Endothelial cell of umbilical vein (primary cell): Measurements from ENCODE around the gene NFATC4. TPM values are rescaled to one million over a fixed set of nuclear protein-coding genes. Genes with fewer than 3 reads are reported as not detected.
"Not testable (repeated sequence)": the region's sequence is repeated elsewhere in the genome, so short reads cannot be mapped to it uniquely, and the experiment has no call there.

Source experiments
- BruUV-seq: library from RNA; stranded (reverse); fragments of 400-500 nt; replicated peaks from 2 replicates; lab custom pipeline; 2021; lab: Mats Ljungman, UMichigan
- CTCF ChIA-PET: fragments of 300-600, 350-600 bp; sonication (Branson Sonifier 250); formaldehyde crosslinking; loops from one replicate; lab custom pipeline; 2021; ENCODE audit warnings: antibody characterized with exemption, inconsistent platforms; lab: Charles Lee
- POLR2A ChIA-PET: fragments of 300-600, 350-600 bp; sonication (Branson Sonifier 250); formaldehyde crosslinking; loops from one replicate; lab custom pipeline; 2021; ENCODE audit warnings: antibody characterized with exemption, inconsistent platforms; lab: Charles Lee
- DNase-seq: peaks from one replicate; pipeline ENCODE4 v3.0.0-alpha.2; 2011; ENCODE audit warnings: low read depth, low spot score
- FAIRE-seq: peaks from 2 replicates; lab custom pipeline; 2011; peaks lifted over from hg19 to GRCh38; lab: Jason Lieb, UNC
- H2AFZ ChIP-seq: 2 replicates; pipeline ENCODE4 v1.6.0; 2012; ENCODE audit warnings: low read depth, low read length, control low read depth, inconsistent platforms
- H3K27ac ChIP-seq: 2 replicates; pipeline ENCODE4 v1.5.1; 2011; ENCODE audit warnings: low read depth, mild to moderate bottlenecking, control low read depth, low read length, moderate library complexity; ENCODE audit not compliant: insufficient read depth
- H3K27me3 ChIP-seq, 2 experiments: 2 replicates each; pipeline versions ENCODE4 v1.6.0 to v1.6.1; 2011; ENCODE audit warnings: low read length in 2 of 2, mixed read lengths in 1 of 2; ENCODE audit not compliant: control insufficient read depth in 2 of 2, insufficient read depth in 2 of 2
- H3K36me3 ChIP-seq, 2 experiments: 2 replicates in 1 of 2; 3 replicates in 1 of 2; pipeline ENCODE4 v1.5.1; 2011; ENCODE audit warnings: low read length in 2 of 2, mild to moderate bottlenecking in 1 of 2, moderate library complexity in 1 of 2; ENCODE audit not compliant: control insufficient read depth in 2 of 2, insufficient read depth in 2 of 2; ENCODE audit errors: extremely low read depth in 1 of 2
- H3K4me1 ChIP-seq: 3 replicates; pipeline ENCODE4 v1.5.1; 2011; ENCODE audit warnings: mild to moderate bottlenecking, low read length; ENCODE audit not compliant: control insufficient read depth, insufficient read depth; ENCODE audit errors: extremely low read depth
- H3K4me2 ChIP-seq: 2 replicates; pipeline ENCODE4 v1.6.1; 2011; ENCODE audit warnings: low read length, control low read depth, mixed read lengths; ENCODE audit not compliant: insufficient read depth
- H3K4me3 ChIP-seq, 3 experiments: fragments of 200-600 bp in 1 of 3; sonication (generic), shearing (Covaris generic) in 1 of 3; replicated peaks in 1 of 3; 2 replicates each; pipeline ENCODE4 v1.5.1; 2011 to 2016; ENCODE audit warnings: control low read depth in 3 of 3, low read length in 3 of 3, mild to moderate bottlenecking in 2 of 3, inconsistent platforms in 1 of 3, low read depth in 1 of 3, moderate library complexity in 1 of 3; ENCODE audit not compliant: insufficient read depth in 1 of 3
- H3K79me2 ChIP-seq: 2 replicates; pipeline ENCODE4 v1.6.0; 2012; ENCODE audit warnings: low read length, inconsistent platforms; ENCODE audit not compliant: control insufficient read depth, insufficient read depth
- H3K9ac ChIP-seq: replicated peaks from 2 replicates; pipeline ENCODE3; 2011; ENCODE audit warnings: low read length, control low read depth; ENCODE audit not compliant: insufficient read depth; ENCODE audit errors: extremely low read depth
- H3K9me1 ChIP-seq: replicated peaks from 3 replicates; pipeline ENCODE4 v1.6.0; 2011; ENCODE audit warnings: mild to moderate bottlenecking, low read length; ENCODE audit not compliant: control insufficient read depth, insufficient read depth; ENCODE audit errors: extremely low read depth
- H3K9me3 ChIP-seq: replicated peaks from 2 replicates; pipeline ENCODE4 v1.5.1; 2012; ENCODE audit warnings: low read length, inconsistent platforms; ENCODE audit not compliant: control insufficient read depth, insufficient read depth
- H4K20me1 ChIP-seq: replicated peaks from 2 replicates; pipeline ENCODE3; 2011; ENCODE audit warnings: mild to moderate bottlenecking, low read length; ENCODE audit not compliant: control insufficient read depth, insufficient read depth; ENCODE audit errors: extremely low read depth
- CTCF ChIP-seq, 2 donors: IDR thresholded peaks; 1 replicate in 1 of 2; 2 replicates in 1 of 2; pipeline ENCODE4 v1.5.1; 2011; ENCODE audit warnings: low read length in 2 of 2, mild to moderate bottlenecking in 2 of 2, moderate library complexity in 2 of 2, control low read depth in 1 of 2, inconsistent platforms in 1 of 2, low read depth in 1 of 2; ENCODE audit not compliant: insufficient read depth in 1 of 2; ENCODE audit errors: extremely low read depth in 1 of 2
- EZH2 ChIP-seq: IDR thresholded peaks from 2 replicates; pipeline ENCODE4 v1.6.1; 2012; ENCODE audit warnings: borderline replicate concordance, low read depth, mild to moderate bottlenecking, moderate library complexity, low read length, inconsistent platforms; ENCODE audit not compliant: severe bottlenecking
- FOS ChIP-seq: IDR thresholded peaks from 2 replicates; pipeline ENCODE4 v1.6.1; 2011; ENCODE audit warnings: mild to moderate bottlenecking, low read length, moderate library complexity, borderline replicate concordance; ENCODE audit not compliant: insufficient read depth
- GATA2 ChIP-seq: IDR thresholded peaks from 2 replicates; pipeline ENCODE4 v1.7.0; 2011; ENCODE audit warnings: low read depth, mild to moderate bottlenecking, moderate library complexity, mixed read lengths, low read length; ENCODE audit not compliant: insufficient read length, insufficient read depth
- JUN ChIP-seq: IDR thresholded peaks from 2 replicates; pipeline ENCODE4 v1.6.1; 2011; ENCODE audit warnings: borderline replicate concordance, low read depth; ENCODE audit not compliant: insufficient read length, insufficient read depth
- MAX ChIP-seq: IDR thresholded peaks from 2 replicates; pipeline ENCODE4 v1.6.1; 2011; ENCODE audit not compliant: insufficient read depth, insufficient read length
- MYC ChIP-seq: IDR thresholded peaks from one replicate; pipeline ENCODE4 v1.6.1; 2011; ENCODE audit warnings: mild to moderate bottlenecking, low read depth, low read length
- POLR2A ChIP-seq: IDR thresholded peaks from 2 replicates; pipeline ENCODE4 v1.6.1; 2012; ENCODE audit warnings: low read depth, mild to moderate bottlenecking, control low read depth, low read length
- POLR2AphosphoS5 ChIP-seq: IDR thresholded peaks from 2 replicates; pipeline ENCODE4 v1.6.1; 2012; ENCODE audit warnings: low read depth, mild to moderate bottlenecking, control low read depth, low read length, moderate library complexity; ENCODE audit not compliant: insufficient read depth
- dilution Hi-C: fragments of 300-500 bp; cut with MboI; formaldehyde crosslinking; loops from one replicate; pipeline ENCODE4 v1.15.0; 2019; ENCODE audit warnings: low sequenced_read_pairs; ENCODE audit not compliant: extremely low pct_ligation_motif_present
- intact Hi-C: fragments of 100-400 bp; cut with micrococcal nuclease; formaldehyde crosslinking; loops from one replicate; pipeline ENCODE4 v1.10.0; 2022
- polyA plus RNA-seq, 4 experiments: library from polyadenylated mRNA; depleted of rRNA in 3 of 4; stranded (reverse) in 3 of 4; unstranded in 1 of 4; fragments of >200 nt; gene quantifications; 2 replicates each; pipeline versions ENCODE4 v1.2.1 to v1.2.3, GENCODE V29; 2011 to 2012; ENCODE audit warnings: missing spikeins in 1 of 4
- total RNA-seq: library from RNA; stranded (reverse); gene quantifications from 2 replicates; pipeline ENCODE4 v1.2.3, GENCODE V29; 2021

Gene NFATC4
- total and polyA plus RNA-seq, 2 donors (not counting 3 experiments of a cell fraction or from before 2014, with no cell fraction given), result 79.5 to 88.1 TPM

GRCh38 chr14:24353559-24354481 is 14.2 kb upstream of the NFATC4 start:
- intact Hi-C loops (no loop called here), dilution Hi-C loops (no loop called here)
- Histone ChIP-seq H4K20me1 (no peaks in the 10 kb centered on the region), H3K9me1 (no peaks in the 10 kb centered on the region), H3K27me3 (peaks cover 30 to 33% of the 10 kb centered on the region in 2 experiments), H3K79me2 (no peaks in the 10 kb centered on the region), H3K9ac (no peak overlapping the region), H3K4me1 (no peaks in the 10 kb centered on the region), H2AFZ (no peak overlapping the region), H3K4me2 (no peak overlapping the region), H3K36me3 (no peaks in the 10 kb centered on the region), H3K4me3 (no peak overlapping the region), H3K27ac (no peak overlapping the region), H3K9me3 (no peaks in the 10 kb centered on the region)
- BruUV-seq, result no TSS peak
- POLR2A ChIA-PET, result no interaction called here
- CTCF ChIA-PET, result interaction anchor here (1.3 kb wide), 1 partner anchor 78 kb away, joined by 4 read pairs; no protein-coding TSS in a partner anchor
- DNase-seq, result no peak
- no peak for FAIRE-seq
- no peak for TF ChIP-seq EZH2
- TF ChIP-seq MAX, result no peak
- TF ChIP-seq FOS, result no peak
- TF ChIP-seq JUN, result no peak
- no peak for TF ChIP-seq CTCF (IDR thresholded peaks at IDR 0.05; ENCODE audit: extremely low read depth in 1 of 2, insufficient read depth in 1 of 2, low read depth in 1 of 2, low read length in 2 of 2)
- no peak for TF ChIP-seq GATA2
- no peak for TF ChIP-seq POLR2AphosphoS5
- no peak for TF ChIP-seq POLR2A
- TF ChIP-seq MYC, result no peak

- POLR2A ChIA-PET, H3K4me2 ChIP-seq, H2AFZ ChIP-seq, BruUV-seq, DNase-seq, H3K4me1 ChIP-seq, H3K9me3 ChIP-seq, H3K9ac ChIP-seq, FAIRE-seq, intact Hi-C loops, H3K27ac ChIP-seq, H4K20me1 ChIP-seq, dilution Hi-C loops, H3K79me2 ChIP-seq, H3K36me3 ChIP-seq, H3K9me1 ChIP-seq, H3K4me3 ChIP-seq: not testable (repeated sequence)
- H3K27me3 ChIP-seq, result peaks cover 26 to 30% of the 10 kb centered on the region in 2 experiments
- CTCF ChIA-PET, result interaction anchor here (1.3 kb wide), 1 partner anchor 77 kb away, joined by 4 read pairs; no protein-coding TSS in a partner anchor
Observed at GRCh38 chr14:24354482-24354825, 13.5 kb upstream of the NFATC4 start.
